Ureter (tissue), 1 donor: ENCODE results near the gene EPHA1. TPM values are rescaled to one million over a fixed set of nuclear protein-coding genes. Genes with fewer than 3 reads are reported as not detected.

Experiments
- DNase-seq: peaks from one replicate; pipeline ENCODE4 v3.0.0-alpha.2; 2020; ENCODE audit warnings: low spot score
- total RNA-seq: library from RNA; stranded (reverse); gene quantifications from one replicate; pipeline ENCODE4 v1.2.4, GENCODE V29; 2023
- donor health status: DM: yes; HTN: yes; CAD: no.

EPHA1 gene
- total RNA-seq, 1 donor from 2014 or later, result 24.9 TPM

DNA sequence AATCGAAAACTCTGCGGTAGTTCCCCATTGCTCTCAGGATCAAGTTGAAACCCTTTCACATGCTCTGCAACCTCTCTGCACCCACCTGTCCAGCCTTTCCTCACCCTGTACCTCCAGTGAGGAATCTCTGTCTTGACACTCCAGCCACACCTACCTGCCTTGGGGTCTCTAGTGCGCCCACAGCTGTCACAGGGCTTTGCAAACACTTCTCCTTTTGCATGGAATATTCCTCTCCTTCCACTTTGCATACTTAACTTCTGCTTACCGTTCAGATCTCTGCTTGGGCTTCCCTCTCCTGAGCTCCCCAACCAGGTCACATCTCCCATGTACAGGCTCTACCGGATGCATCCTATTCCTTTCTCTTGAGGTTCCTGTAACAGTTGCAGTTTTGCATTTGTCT, 34.1 kb downstream of the EPHA1 start:
- DNase-seq, result no peak

DNA sequence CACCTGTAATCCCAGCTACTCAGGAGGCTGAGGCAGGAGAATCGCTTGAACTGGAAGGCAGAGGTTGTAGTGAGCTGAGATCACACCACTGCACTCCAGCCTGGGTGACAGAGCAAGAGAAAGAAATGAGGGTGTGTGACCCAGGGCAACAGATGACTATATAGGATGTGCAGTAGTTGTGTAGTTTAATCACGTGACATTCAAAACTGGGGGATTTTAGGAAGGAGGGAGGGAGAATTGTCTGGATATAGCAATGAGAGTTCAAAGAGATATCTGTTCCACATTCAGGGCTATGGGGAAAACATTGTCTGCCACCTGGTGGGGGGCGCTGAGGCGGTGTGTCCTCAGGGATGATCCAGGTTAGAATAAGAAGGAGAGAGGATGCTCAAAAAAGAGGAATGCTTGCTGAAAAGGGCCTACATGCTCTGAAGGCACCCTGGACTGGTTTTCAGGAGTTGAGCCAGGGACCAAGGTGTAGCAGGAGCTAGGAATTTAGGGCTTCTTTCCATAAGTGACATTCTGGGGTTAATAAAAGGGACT, 35.3 kb downstream of the EPHA1 start:
- no peak for DNase-seq

DNA sequence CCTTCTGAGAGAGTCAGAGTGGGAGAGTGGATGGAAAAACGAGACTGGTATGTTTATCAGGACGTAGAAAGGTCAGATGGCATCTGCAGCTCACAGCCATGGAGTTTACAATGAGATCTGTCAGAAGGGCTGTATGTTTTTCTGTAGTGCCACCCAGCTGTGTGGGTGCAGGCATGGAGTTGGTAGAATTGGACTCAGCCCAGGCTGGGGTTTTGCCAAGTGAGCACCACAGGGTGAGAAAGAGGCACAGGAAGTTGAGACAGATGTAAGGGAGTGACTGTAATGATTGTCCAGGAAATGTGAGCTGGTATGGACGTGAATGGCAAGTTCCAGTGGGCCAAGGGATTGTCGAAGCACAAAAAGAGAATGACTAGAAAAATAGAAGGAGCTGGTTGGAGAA, 36.6 kb downstream of the EPHA1 start:
- DNase-seq, result no peak

DNA sequence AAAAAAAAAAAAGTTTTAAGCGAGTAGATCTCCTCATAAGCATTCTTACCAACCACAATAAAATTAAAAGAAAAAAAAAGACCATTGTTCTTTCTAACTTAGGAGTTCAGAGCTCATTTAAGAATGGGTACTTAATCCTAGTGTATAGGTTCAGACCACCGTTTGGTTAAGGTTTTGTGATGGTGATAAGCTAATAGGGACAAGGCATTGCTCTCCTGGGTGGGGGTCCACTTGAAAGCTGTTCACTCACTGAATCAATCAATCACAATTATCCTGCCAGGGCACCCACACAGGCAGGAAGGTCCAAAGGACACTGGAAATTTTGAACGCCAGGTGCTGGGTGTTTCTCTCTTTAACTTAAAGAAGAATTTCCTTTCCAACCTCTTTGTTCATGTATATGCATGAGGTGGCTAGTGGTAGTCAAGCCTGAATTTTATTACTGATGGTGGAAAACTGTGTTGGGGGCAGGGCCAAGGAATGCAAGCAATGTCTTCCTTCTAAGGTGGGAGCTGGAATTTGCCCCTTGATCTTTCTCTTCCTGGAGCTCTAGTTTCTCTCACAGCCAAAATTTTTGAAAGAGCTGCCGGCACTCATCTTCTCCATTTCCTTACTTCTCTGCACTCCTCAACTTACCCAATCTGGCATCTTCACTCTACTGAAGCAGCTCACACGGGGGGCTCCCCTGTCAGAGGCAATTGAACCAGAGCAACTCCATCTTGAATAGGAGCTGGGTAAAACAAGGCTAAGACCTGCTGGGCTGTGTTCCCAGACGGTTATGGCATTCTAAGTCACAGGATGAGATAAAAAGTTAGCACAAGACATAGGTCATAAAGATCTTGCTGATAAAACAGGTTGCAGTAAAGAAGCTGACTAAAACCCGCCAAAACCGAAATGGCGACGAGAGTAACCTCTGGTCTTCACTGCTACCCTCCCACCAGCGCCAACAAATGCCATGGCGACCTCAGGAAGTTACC, 38.7 kb downstream of the EPHA1 start:
- no peak for DNase-seq

DNA sequence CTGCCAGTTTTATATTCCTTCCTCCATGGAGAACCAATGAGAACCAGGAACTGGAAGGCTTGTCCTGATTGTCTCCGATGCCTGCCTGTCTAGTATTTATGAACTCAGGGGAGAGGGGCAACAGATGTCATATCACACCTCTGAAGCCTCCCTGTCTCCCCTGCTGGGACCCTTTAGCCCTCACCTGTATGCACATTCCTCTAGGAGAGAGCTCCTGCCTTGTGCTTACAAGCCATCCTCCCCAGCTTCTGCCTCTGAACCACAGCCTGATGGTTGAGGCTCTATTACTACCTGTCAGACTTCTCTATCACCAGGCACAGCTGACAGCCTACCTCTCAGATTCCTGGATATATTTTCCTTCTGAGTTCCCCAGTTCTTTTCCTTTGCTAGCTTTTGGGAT, 40.3 kb downstream of the EPHA1 start:
- DNase-seq, result no peak

DNA sequence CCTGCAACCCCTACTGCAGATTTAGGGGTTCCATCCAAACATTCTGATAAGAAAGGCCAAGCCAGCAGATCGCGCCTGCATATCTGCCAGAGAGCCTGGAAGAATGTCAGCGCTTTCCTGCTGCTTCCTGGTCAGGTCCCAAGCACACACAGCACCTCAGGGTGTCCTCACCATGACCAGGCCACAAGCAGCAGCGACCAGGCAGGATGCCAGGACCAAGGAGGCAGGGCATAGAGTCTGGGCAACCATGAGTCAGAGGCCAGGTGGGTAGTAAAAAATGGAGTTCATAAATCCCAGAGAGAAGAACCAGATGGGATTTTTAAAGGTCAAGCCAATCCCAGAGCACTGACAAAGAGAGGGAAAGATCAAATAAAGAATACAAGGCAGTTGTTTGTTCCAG, 40.7 kb downstream of the EPHA1 start:
- no peak for DNase-seq

DNA sequence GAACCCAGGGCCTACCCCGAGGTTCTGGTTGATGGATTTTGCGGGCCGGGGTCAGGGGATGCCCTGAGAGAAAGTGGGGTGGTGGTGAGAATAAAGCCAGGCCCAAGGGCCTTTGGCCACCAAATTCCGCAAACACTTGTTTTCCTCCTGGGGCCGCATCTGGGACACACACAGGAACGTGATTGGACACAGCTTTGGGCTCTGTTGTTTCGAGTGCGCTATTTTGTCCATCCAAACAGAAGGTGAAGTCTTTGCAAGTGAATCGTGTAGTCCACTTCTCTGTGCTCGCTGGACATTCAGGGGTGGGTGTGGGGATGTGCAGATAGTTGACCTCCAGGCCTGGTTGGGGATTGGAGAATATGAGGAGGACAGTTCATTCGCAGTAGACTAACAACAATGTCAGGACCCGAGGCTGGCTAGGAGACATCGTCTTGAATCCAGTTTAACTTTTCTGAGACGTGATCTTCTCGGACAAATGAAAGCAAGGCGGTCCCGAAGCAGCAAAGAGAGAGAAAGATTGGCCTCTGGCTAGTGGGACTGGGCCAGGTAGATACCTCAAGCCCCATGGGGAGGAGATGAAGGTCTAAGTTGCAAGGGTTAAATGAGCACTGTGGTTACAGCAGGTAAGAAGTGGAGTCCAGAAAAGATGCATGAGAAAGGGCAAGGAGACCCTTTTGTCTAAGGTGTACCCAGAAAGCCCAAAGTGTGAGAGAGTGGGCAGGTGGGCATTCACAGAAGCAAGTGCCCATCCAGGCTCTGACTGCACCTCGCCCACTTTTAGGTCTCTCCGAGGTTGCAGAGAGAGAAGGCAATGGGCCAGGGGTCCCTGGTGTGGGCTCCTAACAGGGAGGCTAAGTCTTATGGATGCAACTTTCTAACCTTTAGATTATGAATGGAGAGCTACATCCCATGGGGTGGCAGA, 45.4 kb downstream of the EPHA1 start:
- no peak for DNase-seq

DNA sequence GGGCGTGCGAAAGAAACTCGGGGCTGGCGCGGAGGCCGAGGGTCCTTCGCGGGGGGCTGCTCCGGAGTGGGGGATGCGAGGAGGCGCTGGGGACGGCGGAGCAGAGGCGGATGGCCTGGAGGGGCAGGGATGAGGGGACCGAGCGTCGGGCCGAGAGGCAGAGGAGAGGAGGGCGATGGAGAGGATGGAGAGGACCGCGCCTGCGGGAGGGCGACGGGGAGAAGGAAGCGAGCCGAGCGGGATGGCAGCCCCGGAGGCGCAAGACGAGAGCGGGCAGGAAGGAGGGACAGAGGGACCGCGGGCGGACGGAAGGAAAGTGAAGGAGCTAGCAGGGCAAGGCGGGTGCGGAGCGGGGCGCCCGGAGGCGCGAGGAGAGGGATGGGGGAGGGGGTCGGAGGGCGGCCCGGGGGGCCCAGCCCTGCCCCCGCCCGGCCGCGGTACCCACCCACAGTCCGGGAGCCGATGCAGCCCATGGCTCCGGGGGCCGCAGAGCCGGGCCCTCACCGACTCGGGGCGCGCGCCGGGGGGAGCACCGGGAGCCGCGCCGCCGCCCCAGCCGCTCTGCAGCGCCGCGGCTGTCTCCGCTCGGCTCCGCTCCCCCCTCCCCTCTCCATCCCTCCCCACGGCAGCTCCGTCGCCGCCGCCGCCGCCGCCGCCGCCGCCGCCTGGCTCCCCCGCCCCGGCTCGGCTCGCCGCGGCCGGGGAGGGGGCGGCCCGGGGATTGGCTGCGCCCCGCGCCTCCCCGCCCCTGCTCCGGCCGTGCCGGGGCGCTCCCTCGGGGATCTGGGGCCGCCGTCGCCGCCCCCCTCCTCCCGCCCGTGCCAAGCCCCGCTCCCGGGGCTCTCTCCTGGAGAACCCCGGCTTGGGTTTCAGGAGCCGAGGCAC, 46.3 kb downstream of the EPHA1 start, which contains the start of gene FAM131B:
FAM131B (minus strand) TSS at position 583 of the 885 bp plus-strand sequence; CDS start at position 473, 110 bp downstream.
- no peak for DNase-seq

DNA sequence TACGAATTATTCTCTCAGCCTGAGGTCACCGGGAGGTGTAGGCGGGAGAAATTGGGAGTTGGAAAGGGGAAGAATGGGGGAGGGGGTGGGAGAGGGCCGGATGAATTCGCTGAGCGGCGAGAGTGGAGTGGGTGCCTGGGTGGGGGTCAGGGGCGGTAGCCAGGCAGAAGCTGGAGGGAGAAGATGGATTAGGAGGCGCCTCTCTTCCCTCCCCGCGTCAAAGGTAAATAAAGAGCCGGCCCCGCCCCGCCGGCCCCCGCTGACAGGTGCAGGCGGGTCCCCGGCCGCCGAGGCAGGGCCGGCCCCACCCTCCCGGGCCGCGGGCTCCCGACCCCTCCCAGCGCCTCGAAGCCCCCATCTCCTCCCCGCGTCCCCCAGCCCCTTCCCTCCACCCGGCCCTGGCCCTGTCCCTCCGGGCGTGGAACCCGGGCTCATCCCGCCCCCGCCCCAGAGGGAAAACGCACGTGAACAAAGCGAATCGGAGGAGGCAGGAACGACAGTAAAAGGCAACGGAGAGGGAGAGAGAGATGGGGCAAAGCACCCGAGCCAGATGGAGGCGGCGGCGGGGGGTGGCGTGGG, 47.0 kb downstream of the EPHA1 start:
- DNase-seq, result no peak

DNA sequence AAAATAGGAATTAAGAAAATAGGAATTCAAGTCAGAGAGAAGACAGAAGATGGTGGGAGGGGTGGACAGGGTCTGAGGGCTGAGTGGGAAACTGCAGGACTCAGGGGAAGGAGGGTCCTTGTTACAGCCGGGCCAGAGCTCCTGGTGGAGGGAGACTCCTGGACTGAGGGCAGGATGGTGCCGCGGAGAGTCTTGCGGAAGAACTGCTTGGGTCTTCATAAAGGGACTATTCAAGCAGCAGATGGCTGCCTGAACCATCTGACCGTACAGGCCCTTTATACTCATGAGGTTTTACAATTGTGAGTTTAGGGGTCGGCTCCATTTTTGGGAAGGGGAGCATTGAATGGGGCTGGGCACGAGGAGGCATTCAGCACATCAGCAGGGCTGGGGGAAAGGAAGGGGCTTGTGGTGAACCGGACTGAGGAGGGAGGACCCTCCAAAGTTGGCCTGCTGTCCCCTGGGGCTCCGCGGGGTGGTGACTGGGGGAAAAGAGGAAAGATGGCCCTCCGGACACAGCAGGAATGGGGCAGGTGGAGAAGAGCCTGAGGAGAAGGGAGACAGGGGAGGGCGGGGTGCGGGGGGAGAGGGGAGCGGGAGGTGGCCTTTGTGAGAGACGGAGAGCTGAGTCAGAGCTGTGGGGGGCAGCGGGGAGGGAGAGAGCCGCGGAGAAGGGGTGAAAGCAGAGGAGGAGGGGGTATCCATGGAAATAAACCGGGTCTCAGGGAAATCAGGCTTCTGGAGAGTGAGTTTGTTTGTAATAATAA, 47.7 kb downstream of the EPHA1 start:
- no peak for DNase-seq

DNA sequence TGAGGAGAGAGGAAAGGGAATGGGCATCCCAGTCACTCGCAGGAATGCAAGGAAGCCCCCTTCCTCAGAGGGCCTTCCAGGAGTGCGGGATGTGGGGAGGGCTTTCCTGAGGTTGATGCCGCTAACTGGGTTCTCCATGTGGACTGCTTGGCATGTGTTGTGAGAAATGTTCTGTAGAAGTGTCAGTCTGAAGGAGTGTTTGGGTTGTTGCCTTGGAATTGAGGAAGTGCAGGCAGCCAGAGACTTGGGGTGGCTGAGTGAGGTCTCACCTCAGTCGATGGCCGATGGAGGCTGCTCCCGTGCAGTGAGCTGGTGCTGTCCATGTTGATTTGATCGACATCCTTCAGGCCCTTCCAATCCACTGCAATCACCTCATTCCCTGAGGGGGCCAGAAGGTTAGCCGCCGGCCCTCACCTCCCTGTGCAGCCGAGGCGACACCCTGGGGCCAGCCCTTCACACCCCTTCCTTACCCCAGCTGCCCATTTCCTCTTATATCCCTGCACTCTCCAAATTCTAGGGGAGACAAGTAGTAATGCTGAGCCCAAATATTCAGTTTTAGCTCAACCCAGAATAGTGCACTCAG, 48.8 kb downstream of the EPHA1 start:
- DNase-seq, result no peak

DNA sequence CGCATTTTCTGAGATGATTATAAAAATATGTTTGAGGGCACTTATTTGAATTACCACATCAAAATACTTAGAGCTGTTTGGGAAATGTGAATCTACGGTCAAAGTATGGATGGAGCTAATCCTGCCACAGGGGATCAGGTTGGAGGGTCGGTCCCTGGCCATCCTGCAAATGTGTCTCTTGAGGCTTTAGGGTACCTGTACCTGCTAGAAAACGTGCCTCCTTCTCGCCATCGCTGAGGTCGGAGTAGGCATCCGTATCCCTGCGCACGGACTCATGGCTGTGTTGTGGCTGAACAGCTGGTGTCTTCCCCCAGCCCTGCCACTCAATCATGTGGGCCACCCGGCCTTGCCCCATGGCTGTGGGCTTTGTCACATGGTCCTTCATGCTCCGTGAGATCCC, 50.0 kb downstream of the EPHA1 start:
- DNase-seq, result no peak

DNA sequence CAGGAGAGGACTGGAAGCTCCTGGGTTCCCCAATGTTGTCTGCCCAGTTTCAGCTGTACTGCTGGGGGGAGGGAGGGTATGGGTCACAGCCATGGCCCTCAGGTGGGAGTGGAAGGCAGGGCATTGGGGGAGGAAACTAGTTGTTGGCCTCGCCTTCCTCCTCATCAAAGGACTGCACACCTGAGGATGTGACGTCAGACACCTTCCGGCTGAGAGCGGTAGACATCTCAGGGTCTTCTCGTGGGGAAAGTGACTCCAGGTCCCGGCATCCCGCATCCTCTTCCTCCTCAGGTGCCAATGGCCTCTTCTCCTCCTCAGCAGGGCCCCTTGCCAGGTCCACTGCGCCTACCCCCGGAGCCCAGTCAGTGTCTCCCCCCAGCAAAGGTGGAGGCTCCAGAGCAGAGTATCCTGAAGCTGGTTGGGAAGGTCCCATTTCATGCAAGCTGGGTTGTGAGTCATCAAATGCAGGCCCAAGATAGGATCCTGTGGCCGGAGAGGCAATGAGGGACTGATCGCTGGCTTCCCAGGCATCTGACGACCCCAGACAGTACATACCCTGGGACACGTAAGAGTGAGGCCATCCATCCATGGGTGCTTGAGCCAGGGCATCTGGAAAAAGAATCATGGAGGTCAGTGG, 52.1 kb downstream of the EPHA1 start:
- DNase-seq, result no peak

DNA sequence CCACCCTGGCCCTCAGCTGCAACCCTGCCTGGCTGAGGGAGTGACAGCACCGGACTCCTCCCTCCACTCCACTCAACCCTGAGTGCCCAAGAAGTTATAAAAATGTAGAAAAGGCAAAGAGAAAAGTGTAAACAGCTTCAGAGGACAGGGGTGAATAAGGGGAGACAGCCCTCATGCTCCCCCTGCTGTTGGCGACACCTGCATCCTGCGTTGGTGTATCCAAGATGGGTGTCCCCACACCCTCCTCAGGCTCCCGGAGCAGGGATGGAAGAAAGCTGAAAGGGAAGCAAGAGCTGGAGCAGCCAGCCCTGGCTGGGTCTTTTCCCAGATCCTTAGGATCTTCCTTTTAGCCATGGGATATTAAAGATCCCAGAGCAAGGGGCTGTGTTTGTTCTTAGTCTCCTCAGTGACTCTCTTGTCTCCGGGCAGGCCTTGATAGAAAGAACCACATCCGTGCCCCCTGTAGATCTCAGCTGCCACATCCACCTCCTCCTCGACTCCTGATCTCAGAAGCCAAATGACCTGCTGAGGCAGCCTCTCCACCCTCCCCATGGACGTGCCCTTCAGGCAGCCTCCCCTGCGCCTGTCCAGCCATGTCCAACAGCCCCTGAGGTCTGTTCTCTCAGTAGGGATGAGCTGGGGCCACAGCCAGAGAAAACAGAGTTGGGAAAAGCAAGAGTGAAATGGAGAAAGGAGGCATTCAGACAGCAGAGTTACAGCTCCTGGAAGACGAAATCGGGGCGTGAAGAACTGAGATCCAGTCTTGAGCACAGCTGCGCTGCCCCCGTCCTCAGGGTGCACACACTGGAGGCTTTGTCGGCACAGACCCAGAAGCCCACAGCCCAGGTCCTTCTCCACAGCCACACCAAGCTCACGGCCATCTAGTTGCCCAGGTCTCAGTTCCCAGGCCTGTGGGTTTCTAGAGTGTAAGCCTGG, 52.9 kb downstream of the EPHA1 start:
- DNase-seq, result no peak

DNA sequence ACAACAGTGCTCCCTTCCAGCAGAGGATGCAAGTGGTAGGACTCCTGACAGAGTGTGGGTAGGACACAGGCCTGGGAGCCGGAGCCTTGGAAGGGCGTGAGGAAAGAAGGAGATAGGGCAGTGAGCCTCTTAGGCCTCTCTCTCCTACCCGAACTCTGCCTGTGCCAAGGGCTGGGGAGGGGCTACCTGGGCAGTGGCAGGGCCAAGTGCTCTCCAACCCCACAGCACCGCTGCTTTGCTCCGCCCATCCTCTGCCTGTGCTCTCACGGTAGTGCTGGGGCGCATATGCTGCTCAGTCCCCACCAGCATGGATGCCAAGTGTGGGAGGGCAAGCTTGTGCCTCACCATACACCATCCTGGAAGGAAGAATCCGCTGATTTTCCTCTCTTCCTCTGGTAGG, 53.7 kb downstream of the EPHA1 start:
- no peak for DNase-seq

DNA sequence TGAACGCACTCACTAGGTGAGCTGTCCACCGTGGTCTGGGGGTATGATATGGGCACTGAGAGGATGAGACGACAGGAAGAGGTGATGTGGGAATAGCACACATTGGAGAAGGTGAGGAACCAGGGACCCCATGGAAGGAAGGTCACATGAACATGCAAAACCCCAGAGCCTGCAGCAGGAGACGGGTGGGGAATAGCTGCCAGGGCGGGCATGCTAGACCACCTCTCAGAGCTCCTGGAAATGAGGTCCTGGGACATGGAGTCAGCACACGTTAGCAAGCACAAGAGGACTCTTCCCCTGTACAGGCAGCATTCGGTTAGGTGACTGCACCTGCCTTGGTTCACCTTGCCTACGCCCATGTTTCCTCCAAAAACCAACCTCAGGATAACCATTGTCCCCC, 54.3 kb downstream of the EPHA1 start:
- DNase-seq, result no peak

DNA sequence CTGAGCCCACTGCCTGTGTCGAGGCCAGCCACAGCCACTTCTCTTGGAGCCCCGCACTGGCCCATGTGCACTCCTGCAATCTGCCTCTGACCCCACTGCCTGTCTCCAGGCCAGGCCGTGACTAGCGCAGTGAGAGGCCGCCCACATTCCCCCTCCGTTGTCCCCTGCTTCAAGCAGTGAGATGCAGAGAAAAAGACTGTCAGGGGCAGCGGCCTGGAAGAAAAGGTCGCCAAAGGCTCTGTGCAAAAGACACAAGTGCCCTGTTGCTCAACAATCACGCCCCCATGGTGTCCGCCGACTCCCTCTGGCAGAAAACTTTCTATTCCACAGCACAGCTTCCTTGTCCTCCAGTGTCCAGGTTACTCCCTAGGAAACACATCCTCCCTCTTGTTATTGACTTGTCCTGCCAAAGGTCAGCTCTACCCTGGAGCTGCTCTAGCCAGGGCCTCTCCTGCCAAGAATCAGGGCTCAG, 56.1 kb downstream of the EPHA1 start:
- no peak for DNase-seq

DNA sequence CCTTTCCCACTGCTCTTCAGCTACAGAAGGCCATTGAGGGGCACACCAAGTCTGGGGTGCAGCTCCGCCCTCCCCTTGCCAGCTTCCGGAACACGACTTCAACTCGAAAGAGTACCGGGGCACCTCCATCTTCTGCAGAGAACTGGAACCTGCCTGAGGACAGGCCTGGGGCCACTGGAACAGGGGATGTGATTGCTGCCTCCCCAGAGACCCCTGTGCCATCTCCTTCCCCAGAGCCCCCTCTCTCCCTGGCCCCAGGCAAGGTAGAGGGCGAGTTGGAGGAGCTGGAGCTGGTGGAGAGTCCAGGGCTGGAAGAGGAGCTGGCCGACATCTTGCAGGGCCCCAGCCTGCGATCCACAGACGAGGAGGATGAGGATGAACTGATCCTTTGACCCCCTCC, 57.1 kb downstream of the EPHA1 start:
- no peak for DNase-seq
